HG02981 (cell line): ENCODE results near the gene SLC25A1.

Experiments
- ATAC-seq: cut with Tn5 transposase; IDR thresholded peaks from one replicate; pipeline ENCODE4 v1.9.1; 2021; ENCODE audit warnings: mild to moderate bottlenecking, moderate library complexity; ENCODE audit not compliant: unreplicated experiment

The SLC25A1 gene

DNA sequence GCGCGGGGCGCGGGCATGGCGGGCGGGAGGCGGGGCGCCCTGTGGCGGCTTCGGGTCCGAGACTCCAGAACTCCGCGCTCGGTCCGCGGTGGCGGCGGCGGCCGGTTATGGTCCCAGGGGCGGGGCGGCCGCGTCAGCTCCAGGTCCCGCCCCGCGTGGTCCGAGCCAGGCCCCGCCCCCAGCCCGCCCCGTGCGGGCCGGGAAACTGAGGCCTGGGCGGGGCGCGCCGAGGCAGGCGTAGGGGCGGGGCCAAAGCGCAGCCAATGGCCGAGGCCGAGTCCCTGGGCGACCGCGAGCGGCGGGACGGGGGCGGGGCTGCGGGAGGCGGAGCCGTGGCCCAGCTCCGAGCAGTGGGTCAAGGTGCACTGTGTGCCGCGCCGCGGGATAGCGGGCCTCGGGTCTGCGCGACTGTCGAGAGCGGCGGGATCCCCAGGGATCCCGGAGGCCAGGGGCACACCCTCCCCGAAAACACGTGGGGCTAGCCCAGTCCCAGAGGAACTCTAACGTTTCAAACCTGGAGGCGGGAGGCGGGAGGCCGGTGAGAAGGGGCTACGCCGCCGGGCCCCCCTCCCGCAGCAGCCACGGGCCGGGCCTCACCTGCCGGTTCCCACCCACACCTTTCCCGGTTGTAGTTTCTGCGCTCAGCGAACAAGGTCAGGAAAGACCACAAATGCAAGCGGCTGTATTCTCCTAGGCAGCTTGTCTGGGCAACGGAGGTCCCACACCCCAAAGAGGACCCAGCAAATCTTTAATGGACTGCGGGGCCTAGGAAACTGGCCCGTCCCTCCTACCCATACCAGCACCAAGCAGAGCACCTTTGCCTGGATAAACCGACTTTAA lies at the start of gene SLC25A1:
Gene SLC25A1, minus strand, starts transcription at position 80 of the 840 bp plus-strand sequence. Its CDS starts 63 bp downstream, at position 17.
- peak; percentile 50 for ATAC-seq

DNA sequence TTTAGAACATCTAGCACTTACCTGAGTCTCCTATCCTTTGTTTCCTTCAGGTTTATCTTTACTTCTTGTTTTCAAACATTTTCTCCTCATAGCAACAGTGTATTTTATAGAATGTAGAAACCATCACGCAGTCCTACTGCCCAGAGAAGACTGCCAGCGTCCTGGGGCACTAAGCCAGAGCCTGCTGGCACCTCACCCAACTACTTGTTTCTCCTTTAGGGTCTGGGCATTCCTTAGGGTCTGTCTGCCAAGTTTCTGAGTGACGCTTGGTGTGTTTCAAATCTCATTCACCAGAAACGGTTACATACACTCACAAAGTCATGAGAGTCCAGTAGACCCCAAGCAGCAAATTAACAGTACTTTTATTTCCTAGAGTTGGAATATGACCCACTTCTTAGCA lies 49.6 kb upstream of the SLC25A1 start:
- no peak for ATAC-seq

DNA sequence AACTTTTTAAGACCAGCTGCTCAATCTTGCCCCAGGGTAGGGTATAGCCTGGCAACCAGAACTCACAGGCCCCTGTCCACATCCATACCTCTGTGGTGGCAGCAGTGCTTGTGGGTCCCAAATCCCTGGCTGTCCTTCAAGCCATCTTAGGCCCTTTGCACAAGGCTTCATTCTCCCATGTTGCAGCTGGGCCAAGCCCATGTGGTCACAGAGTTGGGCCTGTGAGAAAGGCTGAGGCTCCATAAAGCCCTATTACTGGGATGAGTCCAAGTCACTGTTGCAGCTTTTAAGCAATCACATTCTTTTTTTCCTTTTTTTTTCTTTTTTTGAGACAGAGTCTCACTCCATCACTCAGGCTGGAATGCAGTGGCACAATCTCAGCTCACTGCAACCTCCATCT lies 47.9 kb upstream of the SLC25A1 start:
- no peak for ATAC-seq

DNA sequence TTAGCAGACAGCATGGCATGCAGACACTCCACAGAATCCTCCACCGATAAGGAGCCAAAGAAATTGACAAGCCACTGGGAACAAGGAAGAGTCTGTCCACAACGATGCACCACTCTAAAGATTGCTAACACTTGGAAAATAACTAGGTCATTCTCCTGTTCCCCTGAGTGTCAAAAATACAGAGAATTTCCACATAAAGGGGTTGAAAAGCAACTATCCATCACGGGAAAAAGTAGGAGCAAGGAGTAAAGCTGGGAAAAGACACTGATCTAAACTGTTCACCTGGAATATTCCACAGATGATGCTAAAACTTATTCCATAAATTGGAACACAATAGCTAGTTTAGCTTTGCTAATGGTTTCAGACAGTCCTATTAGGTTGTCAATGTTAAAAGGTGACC lies 47.0 kb upstream of the SLC25A1 start:
- ATAC-seq = no peak

DNA sequence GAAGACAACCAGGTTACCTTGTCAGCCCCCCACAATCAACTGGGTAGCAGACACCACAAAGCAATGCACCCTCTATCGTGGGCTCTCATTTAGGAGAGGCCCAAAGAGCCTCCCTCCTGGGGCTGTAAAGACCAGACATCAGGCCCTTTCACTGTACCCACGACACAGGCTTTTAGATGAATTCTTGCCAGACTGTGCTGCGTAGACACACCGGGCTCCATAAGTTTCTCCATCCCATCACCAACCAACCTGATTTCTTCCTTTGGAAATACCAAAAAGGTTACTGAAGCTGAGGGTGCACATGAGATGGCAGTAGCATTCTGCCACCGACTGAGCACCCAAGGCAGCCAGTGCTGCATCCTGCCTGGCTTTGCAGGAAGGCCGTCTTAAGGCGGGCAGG lies 46.4 kb upstream of the SLC25A1 start:
- no peak for ATAC-seq

DNA sequence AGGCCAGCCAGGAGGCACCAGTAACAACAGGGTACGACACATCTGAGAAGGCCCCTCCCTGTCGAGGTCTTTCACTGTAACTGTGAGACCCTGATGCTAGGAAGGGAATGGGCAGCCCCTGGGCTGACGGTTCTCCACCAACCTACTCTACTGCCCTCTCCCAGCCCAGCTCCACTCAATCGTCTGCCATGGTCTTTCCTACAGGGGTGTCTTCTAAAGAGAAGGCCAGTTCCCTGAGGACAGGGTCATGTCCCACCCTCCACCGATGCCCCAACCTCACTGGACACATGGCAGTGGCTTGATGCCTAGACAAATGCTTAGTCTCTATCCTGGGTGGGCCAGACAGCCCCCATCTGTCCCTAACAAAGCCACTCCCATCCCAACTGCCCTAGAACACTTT lies 46.0 kb upstream of the SLC25A1 start:
- ATAC-seq = no peak

DNA sequence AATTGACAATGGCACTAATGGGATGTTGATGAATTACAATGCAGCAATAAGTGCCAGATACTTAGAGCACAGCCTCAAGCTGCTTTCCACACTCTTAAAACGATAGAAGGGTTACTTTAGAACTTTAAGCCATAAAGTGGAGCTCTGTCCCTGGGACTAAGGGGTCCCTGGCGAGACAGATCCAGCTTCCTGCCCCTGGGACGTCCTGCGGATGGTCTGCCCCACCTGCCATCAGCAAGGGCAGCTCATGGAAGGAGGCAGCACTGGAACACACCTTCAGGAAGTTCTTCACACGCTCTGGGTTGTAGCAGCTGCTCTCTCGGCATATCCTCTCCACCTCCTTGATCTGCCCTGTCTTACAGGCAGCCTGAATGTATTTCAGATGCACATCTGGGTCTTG lies 45.1 kb upstream of the SLC25A1 start:
- no peak for ATAC-seq

DNA sequence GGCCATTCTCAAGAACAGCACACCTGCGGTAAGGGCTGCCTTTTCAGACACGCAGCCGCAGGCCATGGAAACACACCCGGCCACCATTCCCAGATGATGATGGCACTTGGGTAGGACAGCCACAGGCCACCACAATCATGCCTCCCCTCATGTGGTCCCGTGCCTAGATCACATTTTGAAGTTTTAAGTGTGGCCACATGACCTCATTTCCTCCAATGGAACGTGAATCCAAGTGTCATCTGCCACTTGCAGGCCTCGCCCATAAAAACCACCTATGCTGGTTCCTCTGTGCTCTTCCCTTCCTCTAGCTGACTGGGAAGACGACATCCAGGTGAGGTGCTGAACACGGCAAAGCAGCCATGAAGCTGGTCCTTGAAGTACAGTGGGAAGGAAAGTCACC lies 44.6 kb upstream of the SLC25A1 start:
- no peak for ATAC-seq

DNA sequence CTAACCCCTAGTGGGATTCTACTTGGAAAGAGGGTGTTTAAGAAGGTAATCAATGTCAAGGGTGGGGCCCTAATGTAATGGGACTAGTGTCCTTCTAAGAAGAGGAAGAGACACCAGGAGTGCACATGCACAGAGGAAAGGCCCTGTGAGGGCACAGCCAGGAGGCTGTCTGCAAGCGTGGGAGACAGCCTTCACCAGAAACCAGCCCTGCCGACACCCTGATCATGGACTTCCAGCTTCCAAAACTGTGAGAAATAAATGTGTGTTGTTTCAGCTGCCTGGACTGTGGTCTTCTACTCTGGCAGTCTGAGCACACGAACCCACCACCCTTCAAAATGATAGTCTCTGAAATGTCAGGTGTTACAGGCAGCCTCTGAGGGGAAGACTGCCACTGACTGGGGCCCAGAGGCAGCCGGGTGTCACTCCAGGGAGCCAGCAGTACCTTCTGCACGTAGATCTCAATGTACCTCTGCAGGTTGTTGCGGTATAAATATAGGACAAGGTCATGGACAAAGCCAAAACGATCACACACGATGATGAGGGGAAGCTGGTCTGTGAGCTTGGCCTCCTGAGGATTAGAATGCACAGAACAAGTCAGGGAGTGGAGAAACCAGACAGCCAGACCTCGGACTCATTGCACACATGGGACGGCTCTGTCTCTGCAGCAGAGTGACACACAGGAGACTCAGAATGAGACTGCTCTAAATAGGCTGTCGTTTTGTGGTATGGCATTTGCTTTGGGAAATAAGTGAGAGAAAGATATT lies 43.9 kb upstream of the SLC25A1 start:
- no peak for ATAC-seq

DNA sequence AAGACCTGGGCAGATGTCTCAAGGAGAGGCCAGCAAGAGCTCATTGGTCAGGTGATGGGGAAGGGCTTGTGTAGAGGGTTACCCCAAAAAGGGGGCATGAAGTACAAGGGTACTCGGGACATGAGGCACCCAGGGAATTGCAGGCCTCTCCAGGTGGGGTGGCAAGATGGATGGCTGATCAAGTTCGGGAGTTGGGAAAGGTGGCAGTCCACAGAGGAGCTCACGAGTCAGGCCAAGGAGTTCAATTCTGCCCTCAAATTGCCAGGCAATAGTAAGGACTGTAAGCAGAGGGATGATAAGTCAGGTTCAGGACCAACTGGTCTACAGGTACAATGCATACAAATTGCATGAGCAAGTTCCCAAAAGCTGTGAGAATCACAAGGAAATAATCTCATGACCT lies 42.3 kb upstream of the SLC25A1 start:
- no peak for ATAC-seq

DNA sequence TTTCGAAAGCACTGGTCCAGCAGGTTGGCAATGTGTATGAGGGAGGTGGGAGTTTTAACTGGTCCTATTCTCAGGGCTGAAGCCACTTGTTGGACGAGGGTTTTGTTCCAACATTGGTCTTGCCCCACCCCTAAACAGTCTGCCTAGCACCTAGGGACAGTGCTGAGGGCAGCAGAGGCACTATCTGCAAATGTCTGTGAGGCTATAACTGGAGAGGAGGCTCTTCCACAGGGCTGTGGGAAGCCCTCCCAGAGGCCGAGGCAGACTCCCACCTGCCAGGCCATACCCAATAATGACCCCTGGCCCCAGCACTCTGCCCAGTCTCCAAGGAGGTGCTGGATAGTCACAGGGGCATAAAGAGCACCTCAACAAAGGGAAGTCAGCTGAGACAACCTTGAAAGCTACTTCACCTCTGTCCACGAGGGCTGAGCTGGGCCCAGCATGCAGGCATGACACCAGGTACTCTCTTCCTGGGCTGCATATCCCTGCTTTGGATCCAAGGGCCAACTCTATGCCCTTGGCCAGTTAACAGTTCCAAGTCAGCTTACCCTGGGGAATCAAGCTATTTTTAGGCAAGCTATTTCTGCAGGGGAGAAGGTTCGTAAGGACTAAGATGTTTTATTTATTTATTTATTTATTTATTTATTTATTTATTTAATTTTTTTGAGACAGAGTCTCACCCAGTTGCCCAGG lies 40.2 kb upstream of the SLC25A1 start:
- no peak for ATAC-seq

DNA sequence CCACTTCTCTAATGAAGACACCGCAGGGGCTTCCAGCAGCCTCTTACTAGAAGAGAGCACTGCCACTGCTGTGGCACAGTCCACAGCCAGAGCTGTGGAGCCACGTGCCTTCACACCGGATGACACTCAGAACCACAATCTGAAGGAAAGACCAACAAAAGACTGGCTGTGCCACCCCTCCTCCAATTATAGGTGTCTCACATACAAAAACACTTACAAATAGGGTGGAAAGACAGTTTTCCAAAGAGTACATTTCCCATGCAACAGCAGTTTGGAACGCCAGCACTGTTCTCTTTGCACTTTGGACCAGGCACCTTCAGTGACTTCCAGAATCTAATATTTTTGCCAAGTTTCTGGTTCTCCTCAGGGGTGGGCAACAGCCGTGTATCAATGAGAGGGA lies 38.0 kb upstream of the SLC25A1 start:
- ATAC-seq = no peak

DNA sequence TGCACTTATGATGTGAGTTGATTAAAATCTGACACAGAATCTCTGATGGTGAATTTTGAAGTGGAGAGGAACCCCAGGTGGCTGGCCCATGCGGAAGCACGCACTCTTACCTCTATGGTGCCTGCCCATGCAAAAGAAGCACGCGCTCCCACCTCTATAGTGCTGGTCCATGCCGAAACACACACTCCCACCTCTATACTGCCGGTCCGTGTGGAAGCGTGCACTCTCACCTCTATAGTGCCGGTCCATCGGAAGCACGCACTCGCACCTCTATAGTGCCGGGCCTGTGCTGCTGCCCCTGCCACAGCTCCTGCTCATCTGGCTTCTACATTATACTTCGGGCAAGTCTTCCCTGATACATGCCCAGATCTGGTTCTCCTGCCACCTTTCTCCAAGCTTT lies 36.8 kb upstream of the SLC25A1 start:
- ATAC-seq = no peak

DNA sequence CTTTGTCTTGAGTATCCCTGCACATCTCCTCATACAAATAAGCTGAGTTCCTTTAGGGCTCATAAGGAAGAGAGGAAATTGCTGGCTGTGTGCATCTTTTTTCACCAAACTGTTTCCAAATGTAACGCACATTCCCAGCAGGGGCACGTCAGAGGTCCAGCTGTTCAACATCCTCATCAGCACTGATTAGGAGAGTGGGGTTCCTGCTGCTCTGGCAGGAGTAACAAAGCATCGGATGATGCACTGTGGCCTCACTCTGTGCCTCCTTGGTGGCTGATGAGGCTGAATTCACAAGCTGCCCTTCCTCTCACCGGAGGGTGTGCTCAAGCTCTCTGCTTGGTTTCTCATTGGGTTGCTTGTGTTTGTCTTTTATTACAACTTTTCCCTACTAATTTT lies 35.5 kb upstream of the SLC25A1 start:
- ATAC-seq = no peak

DNA sequence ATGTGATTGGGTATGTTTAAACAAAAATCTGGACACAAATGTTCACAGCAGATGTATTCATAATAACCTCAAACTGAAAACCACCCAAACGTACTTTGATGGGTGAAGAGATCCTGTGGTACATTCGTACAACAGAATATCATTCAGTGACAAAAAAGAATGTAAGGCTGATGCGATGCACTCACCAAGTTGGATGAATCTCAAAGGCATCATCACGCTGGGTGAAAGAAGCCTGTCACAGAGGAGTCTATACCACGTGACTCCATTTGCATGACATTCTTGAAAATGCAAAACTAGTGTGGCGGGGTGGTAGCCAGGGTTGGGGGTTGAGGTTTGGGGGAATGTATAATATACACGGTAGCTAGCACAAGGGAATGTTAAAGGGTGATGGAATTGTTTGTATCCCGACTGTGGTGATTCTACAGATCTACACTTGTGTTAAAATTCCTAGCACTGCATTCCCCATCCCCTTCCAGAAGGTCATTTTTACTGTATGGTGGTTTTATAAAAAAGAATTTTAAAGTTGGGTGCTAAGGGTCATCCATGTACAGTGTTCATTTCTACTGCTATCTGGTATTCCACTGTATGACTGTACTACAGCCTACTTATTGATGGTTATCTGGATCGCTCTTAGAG lies 35.0 kb upstream of the SLC25A1 start:
- no peak for ATAC-seq

DNA sequence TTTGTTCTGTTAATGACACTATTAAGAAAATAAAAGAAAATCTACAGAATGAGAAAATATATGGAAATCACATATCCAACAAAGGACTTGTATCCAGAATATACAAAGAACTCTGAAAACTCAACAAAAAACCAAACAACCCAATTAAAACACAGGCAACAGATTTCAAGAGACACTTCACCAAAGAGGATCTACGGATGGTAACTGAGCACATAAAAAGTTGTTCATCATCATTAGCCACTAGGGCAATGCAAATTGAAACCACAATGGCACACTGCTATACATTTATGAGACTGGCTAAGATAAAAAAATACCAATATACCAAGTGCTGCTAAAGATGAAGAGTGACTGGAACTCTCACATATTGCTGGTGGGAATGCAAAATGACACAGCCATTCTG lies 34.5 kb upstream of the SLC25A1 start:
- no peak for ATAC-seq

DNA sequence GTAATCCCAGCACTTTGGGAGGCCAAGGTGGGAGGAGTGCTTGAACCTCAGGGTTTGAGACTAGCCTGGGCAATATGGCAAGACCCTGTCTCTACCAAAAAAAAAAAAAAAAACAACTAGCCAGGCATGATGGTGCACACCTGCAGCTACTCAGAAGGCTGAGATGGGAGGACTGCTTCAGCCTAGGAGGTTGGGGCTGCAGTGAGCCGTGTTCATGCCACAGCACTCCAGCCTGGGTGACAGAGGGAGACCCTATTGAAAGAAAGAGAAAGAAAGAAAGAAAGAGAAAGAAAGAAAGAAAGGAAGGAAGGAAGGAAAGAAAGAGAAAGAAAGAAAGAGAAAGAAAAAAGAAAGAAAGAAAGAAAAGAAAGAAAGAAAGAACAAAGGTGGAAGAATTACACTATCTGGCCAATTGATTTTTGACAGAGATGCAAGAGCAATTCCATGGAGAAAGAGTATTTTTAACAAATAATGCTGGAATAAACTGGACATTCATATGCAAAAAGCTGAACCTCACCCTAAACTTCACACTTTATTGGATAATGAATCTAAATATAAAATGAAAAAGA lies 33.9 kb upstream of the SLC25A1 start:
- no peak for ATAC-seq

DNA sequence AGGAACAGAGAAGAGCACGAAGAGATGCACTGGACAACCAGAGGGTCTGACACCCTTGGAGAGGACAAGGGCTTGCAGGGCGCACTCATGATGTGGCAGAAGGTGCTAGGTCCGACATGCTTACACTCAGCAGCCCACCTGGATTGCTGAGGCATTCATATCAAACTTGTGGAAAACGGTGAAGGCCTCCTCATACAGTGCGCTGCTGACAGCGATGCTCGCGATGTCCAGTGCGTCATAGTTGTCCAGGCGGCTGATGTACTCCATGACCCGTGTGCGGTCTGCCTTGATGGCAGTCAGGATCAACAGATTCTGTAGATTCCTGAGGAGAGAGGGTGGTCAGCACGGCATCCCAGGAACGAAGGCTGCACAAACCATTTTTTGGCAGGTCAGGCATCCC lies 31.7 kb upstream of the SLC25A1 start:
- ATAC-seq = no peak

DNA sequence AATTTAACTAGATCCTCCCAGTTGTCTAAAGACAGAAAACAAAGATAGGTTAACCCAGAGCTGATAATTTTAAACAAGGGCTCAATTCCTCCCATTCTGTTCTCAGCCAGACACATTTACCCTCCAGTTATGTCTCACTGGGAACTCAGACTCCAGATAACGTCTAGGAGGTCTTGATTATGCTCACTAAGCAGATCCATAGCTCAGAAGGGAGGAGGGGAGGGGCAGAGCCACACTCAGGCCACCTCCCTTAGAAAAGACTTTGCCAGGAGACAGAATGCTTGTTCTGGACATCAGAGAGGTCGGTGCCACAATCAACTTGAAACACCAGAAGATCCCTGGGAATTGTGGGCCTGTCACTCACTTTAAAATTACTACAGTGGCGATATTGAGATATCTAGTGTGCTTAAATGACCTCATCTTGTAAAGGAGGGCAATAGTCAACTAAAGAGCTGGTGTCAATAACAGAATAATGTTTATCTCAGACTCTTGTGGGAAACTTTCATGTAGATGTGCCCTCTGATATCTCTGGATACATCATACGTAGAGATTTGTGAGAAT lies 29.8 kb upstream of the SLC25A1 start:
- ATAC-seq = no peak

DNA sequence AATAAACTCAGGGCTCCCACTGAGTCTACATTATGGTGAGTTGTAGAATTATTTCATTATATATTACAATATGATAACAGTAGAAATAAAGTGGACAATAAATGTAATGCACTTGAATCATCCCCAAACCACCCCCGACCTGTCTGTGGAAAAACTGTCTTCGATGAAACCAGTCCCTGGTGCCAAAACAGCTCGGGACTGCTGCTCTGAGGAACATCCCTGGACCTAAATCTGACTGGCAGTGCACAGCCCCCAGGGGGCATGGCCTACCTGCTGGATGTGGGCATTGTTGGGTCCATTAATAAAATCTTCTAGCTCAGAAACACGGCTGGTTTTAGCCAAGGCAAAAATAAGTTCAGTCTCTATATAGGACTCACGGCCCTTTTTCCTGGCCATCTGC lies 29.3 kb upstream of the SLC25A1 start:
- no peak for ATAC-seq

DNA sequence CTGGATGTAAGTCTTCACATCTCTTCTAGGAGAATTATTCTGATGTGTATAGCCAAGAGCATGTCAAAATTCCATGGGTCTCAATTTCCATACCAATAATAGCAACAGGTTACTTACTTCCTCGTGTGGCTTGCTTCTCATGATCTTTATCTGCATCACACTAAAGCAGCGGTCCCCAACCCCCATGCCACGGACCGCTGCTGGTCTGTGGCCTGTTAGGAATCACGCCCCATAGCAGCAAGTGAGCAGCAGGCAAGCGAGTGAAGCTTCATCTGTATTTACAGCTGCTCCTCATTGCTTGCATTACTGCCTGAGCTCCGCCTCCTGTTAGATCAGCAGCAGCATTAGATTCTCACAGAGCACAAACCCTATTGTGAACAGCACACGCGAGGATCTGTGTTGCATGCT lies 28.9 kb upstream of the SLC25A1 start:
- ATAC-seq = no peak
